Cardiac fibroblast (primary cell): ENCODE measurements around the gene NHLRC4.

ENCODE experiments used
- DNase-seq, 2 donors: peaks; one replicate each; pipeline versions ENCODE4 v3.0.0 to v3.0.0-alpha.2; 2010; ENCODE audit warnings: low read depth in 2 of 2
- H3K4me3 ChIP-seq, 2 donors: replicated peaks in 1 of 2; 1 replicate in 1 of 2; 2 replicates in 1 of 2; pipeline ENCODE4 v1.5.1; 2011; ENCODE audit warnings: low read depth in 2 of 2, low read length in 2 of 2, mild to moderate bottlenecking in 2 of 2, moderate library complexity in 1 of 2
- TF ChIP-seq, protein P1 (sequence below): IDR thresholded peaks from one replicate; pipeline ENCODE4 v1.5.1; 2011; ENCODE audit warnings: low read depth, mild to moderate bottlenecking, low read length, inconsistent platforms

NHLRC4 gene, protein sequence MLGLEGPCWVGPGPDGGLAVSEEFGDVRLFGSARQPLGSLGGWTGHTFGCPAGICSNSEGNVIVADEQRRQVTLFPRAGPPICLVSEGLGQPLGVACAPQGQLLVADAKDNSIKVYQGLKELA

DNA sequence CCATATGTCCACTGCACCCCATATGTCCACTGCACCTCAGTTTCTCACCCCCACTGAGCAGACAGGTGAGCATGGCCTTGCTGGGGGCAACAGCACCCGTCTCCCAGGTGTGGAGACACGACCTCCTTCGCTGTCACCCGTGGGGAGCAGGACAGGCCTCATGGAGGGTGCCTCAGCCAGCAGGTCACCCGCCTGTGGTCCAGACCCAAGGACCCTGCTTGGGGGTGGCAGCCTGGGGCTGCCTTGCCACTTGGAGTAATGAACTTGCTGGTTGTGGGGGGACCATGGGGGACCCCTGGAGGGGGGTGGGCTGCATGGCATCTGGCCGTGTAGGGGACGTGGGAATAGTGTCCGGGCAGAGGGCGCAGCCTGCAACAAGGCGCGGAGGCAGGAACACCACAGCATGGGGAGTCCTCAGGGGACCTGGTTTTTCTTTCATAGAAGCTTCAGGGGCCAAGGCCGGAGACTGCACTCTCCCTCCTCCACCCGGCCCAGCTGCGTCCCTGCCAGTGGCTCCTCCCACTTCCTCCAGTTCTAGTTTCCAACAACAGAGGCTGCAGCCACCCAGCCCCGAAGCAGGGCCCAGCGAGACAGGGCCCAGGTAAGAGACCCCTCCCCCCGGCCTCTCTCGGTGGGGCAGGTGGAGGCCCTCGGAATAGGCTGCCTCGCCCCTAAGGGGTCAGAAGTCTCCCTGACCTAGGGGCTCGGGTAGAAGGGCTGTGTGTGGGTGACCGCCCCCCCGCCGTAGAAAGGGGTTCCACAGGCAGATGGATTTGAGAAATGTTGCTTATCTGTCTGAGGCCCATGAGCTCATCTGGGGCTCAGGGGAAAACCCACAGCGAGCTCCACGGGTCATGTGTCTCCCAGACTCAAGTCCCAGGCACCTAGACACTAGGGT is at the start of gene NHLRC4:
Gene NHLRC4 (plus strand): TSS at position 531 of the 898 bp plus-strand sequence. CDS start 1,043 bp downstream, outside the sequence.
- H3K4me3 ChIP-seq, result peak within 1 kb of the TSS; percentile 13 to 41
- peak; percentile 74 to 84 for DNase-seq
- TF ChIP-seq, protein P1, sequence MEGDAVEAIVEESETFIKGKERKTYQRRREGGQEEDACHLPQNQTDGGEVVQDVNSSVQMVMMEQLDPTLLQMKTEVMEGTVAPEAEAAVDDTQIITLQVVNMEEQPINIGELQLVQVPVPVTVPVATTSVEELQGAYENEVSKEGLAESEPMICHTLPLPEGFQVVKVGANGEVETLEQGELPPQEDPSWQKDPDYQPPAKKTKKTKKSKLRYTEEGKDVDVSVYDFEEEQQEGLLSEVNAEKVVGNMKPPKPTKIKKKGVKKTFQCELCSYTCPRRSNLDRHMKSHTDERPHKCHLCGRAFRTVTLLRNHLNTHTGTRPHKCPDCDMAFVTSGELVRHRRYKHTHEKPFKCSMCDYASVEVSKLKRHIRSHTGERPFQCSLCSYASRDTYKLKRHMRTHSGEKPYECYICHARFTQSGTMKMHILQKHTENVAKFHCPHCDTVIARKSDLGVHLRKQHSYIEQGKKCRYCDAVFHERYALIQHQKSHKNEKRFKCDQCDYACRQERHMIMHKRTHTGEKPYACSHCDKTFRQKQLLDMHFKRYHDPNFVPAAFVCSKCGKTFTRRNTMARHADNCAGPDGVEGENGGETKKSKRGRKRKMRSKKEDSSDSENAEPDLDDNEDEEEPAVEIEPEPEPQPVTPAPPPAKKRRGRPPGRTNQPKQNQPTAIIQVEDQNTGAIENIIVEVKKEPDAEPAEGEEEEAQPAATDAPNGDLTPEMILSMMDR, result no peak

DNA sequence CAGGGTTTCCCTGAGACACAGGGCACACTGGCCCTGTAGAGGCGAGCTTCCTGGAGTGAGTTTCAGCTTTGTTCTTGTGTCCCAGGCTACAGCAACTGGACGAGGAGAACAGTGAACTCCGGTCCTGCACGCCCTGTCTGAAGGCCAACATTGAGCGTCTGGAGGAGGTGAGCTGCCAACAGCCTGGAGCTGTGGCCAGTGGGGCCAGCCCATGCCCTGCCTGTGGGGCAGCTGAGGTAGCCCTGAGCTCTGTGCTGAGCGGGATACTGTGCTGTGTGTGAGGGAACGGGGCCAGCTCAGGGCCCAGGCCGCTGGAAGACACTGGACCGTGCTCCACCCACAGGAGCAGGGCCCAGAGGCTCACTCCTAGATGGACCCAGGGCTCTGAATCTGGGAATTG is 47.9 kb upstream of the NHLRC4 start:
- DNase-seq, result no peak
- no peak overlapping the region for H3K4me3 ChIP-seq
- TF ChIP-seq, protein P1, result no peak

DNA sequence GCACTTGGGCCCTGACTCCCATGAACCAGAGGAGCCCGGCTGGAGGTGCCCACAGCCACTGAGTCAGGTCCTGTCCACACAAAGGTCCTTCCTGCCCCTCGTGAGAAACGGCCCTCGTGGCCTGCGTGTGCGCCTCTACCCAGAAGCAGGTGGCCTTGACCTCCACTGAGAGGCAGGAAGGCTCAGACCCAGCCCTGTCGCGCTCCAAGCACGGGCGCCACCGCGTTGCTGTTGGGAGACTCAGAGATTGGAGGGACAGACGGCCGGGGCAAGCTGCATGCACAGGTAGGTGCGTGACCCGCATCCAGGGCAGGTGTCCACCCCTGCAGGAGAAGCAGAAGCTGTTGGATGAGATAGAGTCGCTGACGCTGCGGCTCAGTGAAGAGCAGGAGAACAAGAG is 47.4 kb upstream of the NHLRC4 start:
- H3K4me3 ChIP-seq, result no peak overlapping the region
- TF ChIP-seq, protein P1, result no peak
- DNase-seq, result no peak

DNA sequence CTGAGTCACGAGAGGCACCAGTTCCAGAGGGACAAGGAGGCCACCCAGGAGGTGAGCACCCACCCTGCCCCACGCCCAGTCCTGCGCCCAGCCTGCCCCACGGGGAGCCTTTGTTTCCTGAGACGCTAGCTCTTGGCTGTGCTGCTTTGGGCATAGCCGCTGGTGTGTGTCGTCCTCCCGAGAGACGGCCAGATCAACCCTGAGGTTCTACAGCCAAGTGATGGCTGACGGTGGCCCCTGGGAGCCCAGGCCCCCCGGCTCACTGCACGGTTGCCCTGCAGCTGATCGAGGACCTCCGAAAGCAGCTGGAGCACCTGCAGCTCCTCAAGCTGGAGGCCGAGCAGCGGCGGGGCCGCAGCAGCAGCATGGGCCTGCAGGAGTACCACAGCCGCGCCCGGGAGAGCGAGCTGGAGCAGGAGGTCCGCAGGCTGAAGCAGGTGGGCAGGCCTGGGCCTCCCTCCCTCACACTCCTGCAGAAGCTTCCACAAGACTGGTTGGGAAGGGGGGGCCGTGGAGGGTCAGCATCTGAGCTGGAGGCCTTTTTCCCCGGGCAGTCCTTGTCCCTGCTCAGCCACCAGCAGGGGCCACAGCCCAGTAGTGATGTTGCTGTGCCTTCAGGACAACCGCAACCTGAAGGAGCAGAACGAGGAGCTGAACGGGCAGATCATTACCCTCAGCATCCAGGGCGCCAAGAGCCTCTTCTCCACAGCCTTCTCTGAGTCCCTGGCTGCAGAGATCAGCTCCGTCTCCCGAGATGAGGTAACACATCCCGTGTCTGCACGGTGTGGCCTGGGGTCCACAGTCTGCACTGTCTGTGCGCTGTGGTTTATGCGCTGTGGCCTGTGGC is 46.7 kb upstream of the NHLRC4 start:
- no peak for DNase-seq
- no peak overlapping the region for H3K4me3 ChIP-seq
- TF ChIP-seq, protein P1, result no peak

DNA sequence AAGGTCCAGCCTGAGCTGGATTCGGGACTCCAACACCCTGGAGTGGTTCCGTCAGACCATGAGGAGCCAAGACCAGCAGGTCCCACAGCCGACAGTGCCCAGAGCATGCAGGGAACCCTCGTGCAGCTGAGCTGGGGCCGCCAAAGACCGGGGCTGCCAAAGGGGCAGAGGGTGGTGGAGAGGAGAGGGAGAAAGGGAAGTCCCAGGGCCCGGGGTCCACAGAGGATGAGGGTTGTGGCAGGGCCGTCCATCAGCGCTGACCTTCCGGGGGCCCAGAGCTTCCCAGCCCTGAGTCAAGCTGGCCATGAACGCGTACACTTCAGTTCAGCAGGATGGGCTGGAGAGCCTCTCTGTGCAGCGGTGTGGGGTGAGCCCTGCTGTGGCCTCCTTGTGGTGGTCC is 46.0 kb upstream of the NHLRC4 start:
- TF ChIP-seq, protein P1, result no peak
- no peak for DNase-seq
- H3K4me3 ChIP-seq, result no peak overlapping the region

DNA sequence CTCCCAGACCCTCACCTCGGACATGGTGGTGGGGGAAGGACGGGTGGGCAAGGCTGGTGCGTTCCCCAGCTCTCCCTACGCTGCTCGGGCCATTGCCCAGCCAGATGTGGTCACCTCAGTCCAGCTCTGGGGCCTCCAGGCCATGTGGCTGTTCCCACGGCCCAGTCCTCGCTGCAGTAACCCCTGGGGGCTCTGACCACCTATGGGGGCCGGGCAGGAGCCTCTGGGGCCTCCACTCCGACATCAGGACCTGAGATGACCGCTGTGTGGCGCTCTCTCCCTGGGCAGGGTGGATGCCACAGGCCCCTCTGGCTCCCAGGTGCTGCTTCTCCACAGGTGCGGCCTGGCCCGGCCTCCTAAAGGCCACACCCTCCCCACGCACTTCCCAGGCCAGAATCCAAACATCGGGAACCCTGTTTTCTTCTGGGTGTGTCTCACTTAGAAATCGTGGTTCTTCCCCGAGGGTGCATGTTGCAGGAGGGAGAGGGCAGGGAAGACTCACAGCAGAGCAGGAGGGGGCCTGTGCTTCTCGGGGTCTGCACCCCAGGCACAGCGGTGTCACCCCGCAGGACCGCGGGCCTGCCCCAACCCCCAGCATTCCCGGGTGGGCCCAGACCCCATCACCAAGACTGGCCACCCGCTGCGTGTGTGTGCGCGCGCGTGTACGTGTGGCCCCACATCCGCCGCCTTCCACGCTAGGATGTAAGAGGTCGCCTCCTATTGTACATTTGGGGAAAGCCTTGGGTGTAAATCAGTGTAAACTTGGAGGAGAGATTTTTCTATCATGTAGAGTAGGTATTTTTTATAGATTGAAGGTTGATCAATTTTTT is 45.2 kb upstream of the NHLRC4 start:
- TF ChIP-seq, protein P1, result no peak

More for the DNA sequence above, 45.2 kb upstream of the NHLRC4 start:
- H3K4me3 ChIP-seq, result no peak overlapping the region
- DNase-seq, result no peak
